H9 (cell line): ENCODE results near the gene P2RY8. TPM values are rescaled to one million over a fixed set of nuclear protein-coding genes. Genes with fewer than 3 reads are reported as not detected.
"Not testable (repeated sequence)": the region's sequence is repeated elsewhere in the genome, so short reads cannot be mapped to it uniquely, and the experiment has no call there.

ENCODE experiments used
- DNase-seq: peaks from one replicate; pipeline ENCODE4 v3.0.0-alpha.2; 2017
- H2AFZ ChIP-seq: one replicate; pipeline ENCODE4 v1.6.1; 2013; ENCODE audit warnings: mild to moderate bottlenecking, low read length, control low read depth, moderate library complexity
- H2AK5ac ChIP-seq: 2 replicates; pipeline ENCODE4 v1.6.1; 2013; ENCODE audit warnings: low read length, control low read depth, mixed read lengths; ENCODE audit not compliant: insufficient read length
- H2BK120ac ChIP-seq: one replicate; pipeline ENCODE4 v1.6.1; 2013; ENCODE audit warnings: low read depth, mild to moderate bottlenecking, low read length, control low read depth, inconsistent platforms; ENCODE audit not compliant: poor library complexity, severe bottlenecking
- H2BK12ac ChIP-seq: 2 replicates; pipeline ENCODE4 v1.6.1; 2013; ENCODE audit warnings: low read length, control low read depth, mixed read lengths, low read depth; ENCODE audit not compliant: insufficient read length
- H2BK15ac ChIP-seq: 2 replicates; pipeline ENCODE4 v1.6.1; 2013; ENCODE audit warnings: low read depth, low read length, control low read depth
- H2BK20ac ChIP-seq: one replicate; pipeline ENCODE4 v1.6.1; 2013; ENCODE audit warnings: low read depth, mild to moderate bottlenecking, low read length, control low read depth, inconsistent platforms; ENCODE audit not compliant: poor library complexity, severe bottlenecking
- H2BK5ac ChIP-seq: 2 replicates; pipeline ENCODE4 v1.6.1; 2013; ENCODE audit warnings: low read length, control low read depth, mixed read lengths; ENCODE audit not compliant: insufficient read length
- H3K14ac ChIP-seq: 2 replicates; pipeline ENCODE4 v1.6.1; 2013; ENCODE audit warnings: low read length, control low read depth; ENCODE audit not compliant: insufficient read depth
- H3K18ac ChIP-seq: 2 replicates; pipeline ENCODE4 v1.6.1; 2013; ENCODE audit warnings: low read depth, mild to moderate bottlenecking, mixed read lengths, low read length, control low read depth; ENCODE audit not compliant: insufficient read length
- H3K23ac ChIP-seq: 2 replicates; pipeline ENCODE4 v1.6.1; 2013; ENCODE audit warnings: low read length, control low read depth, mixed read lengths, low read depth; ENCODE audit not compliant: insufficient read length
- H3K23me2 ChIP-seq: 2 replicates; pipeline ENCODE4 v1.6.1; 2013; ENCODE audit warnings: low read depth, mild to moderate bottlenecking, mixed read lengths, low read length, control low read depth; ENCODE audit not compliant: insufficient read length, poor library complexity, severe bottlenecking
- H3K27ac ChIP-seq: 2 replicates; pipeline ENCODE4 v1.5.1; 2013; ENCODE audit warnings: low read length, control low read depth, mixed read lengths, low read depth; ENCODE audit not compliant: insufficient read length
- H3K27me3 ChIP-seq: 2 replicates; pipeline ENCODE4 v1.6.1; 2013; ENCODE audit warnings: low read length, control low read depth, inconsistent platforms; ENCODE audit not compliant: insufficient read depth
- H3K4ac ChIP-seq: 2 replicates; pipeline ENCODE4 v1.6.1; 2013; ENCODE audit warnings: low read depth, mild to moderate bottlenecking, control low read depth, inconsistent platforms, low read length, moderate library complexity
- H3K4me1 ChIP-seq: 2 replicates; pipeline ENCODE4 v1.6.1; 2013; ENCODE audit warnings: low read length, control low read depth, inconsistent platforms; ENCODE audit not compliant: insufficient read depth
- H3K4me2 ChIP-seq: 2 replicates; pipeline ENCODE4 v1.6.1; 2013; ENCODE audit warnings: low read length, control low read depth, mixed read lengths; ENCODE audit not compliant: insufficient read length, insufficient read depth
- H3K56ac ChIP-seq: 2 replicates; pipeline ENCODE4 v1.6.1; 2013; ENCODE audit warnings: low read depth, mild to moderate bottlenecking, mixed read lengths, low read length, control low read depth; ENCODE audit not compliant: insufficient read length
- H3K79me1 ChIP-seq: 2 replicates; pipeline ENCODE4 v1.6.1; 2013; ENCODE audit warnings: low read depth, mild to moderate bottlenecking, moderate library complexity, low read length, control low read depth, inconsistent platforms; ENCODE audit not compliant: insufficient read depth, poor library complexity, severe bottlenecking
- H3K79me2 ChIP-seq: 2 replicates; pipeline ENCODE4 v1.6.1; 2013; ENCODE audit warnings: low read length, control low read depth, inconsistent platforms; ENCODE audit not compliant: insufficient read depth
- H3K9ac ChIP-seq: 2 replicates; pipeline ENCODE4 v1.6.1; 2013; ENCODE audit warnings: low read length, control low read depth, mixed read lengths; ENCODE audit not compliant: insufficient read length; ENCODE audit errors: extremely low read depth
- H3K9me3 ChIP-seq: one replicate; pipeline ENCODE4 v1.6.1; 2013; ENCODE audit warnings: low read depth, low read length, inconsistent platforms; ENCODE audit not compliant: control insufficient read depth
- H3T11ph ChIP-seq: one replicate; pipeline ENCODE4 v1.6.1; 2013; ENCODE audit warnings: mild to moderate bottlenecking, low read length, control low read depth, inconsistent platforms
- H4K20me1 ChIP-seq: one replicate; pipeline ENCODE4 v1.6.1; 2013; ENCODE audit not compliant: control insufficient read depth, insufficient read length, insufficient read depth
- H4K5ac ChIP-seq: 2 replicates; pipeline ENCODE4 v1.6.1; 2013; ENCODE audit warnings: low read depth, mild to moderate bottlenecking, mixed read lengths, low read length, control low read depth; ENCODE audit not compliant: insufficient read length
- H4K8ac ChIP-seq: replicated peaks from 2 replicates; pipeline ENCODE4 v1.6.1; 2013; ENCODE audit warnings: low read length, control low read depth, mixed read lengths, low read depth; ENCODE audit not compliant: insufficient read length
- H4K91ac ChIP-seq: 2 replicates; pipeline ENCODE4 v1.6.1; 2013; ENCODE audit warnings: low read depth, mild to moderate bottlenecking, moderate library complexity, mixed read lengths, low read length, control low read depth; ENCODE audit not compliant: insufficient read length
- H3K27ac Mint-ChIP-seq, 3 experiments: 2 replicates in 2 of 3; 3 replicates in 1 of 3; pipeline ENCODE4 v1.8.0; 2020 to 2021; ENCODE audit warnings: mixed read lengths in 3 of 3, mild to moderate bottlenecking in 1 of 3, moderate library complexity in 1 of 3
- H3K27me3 Mint-ChIP-seq: 2 replicates; pipeline ENCODE4 v1.8.0; 2021; ENCODE audit warnings: low read depth, mild to moderate bottlenecking, moderate library complexity, mixed read lengths
- H3K36me3 Mint-ChIP-seq, 3 experiments: 2 replicates in 2 of 3; 3 replicates in 1 of 3; pipeline ENCODE4 v1.8.0; 2020 to 2021; ENCODE audit warnings: low read depth in 3 of 3, mixed read lengths in 3 of 3; ENCODE audit not compliant: insufficient read depth in 1 of 3
- H3K4me1 Mint-ChIP-seq, 2 experiments: 2 replicates each; pipeline ENCODE4 v1.8.0; 2020; ENCODE audit warnings: mixed read lengths in 2 of 2
- H3K4me3 Mint-ChIP-seq, 2 experiments: 2 replicates in 1 of 2; 3 replicates in 1 of 2; pipeline ENCODE4 v1.8.0; 2020 to 2021; ENCODE audit warnings: mild to moderate bottlenecking in 2 of 2, mixed read lengths in 2 of 2, moderate library complexity in 1 of 2
- H3K9me3 Mint-ChIP-seq, 2 experiments: 2 replicates in 1 of 2; 3 replicates in 1 of 2; pipeline ENCODE4 v1.8.0; 2020; ENCODE audit warnings: mild to moderate bottlenecking in 2 of 2, mixed read lengths in 2 of 2, moderate library complexity in 1 of 2
- WGBS: extraction: QIAGEN DNeasy Blood & Tissue Kit; methylation state at CpG from one replicate; pipeline ENCODE4 v1.1.7; 2013; ENCODE audit warnings: missing lambda C conversion rate, low lambda C conversion rate, mixed read lengths; ENCODE audit not compliant: insufficient read length; ENCODE audit errors: extremely low coverage; 5-methylcytosine and 5-hydroxymethylcytosine counted together
- total RNA-seq: library from RNA; stranded (reverse); gene quantifications from 2 replicates; pipeline ENCODE4 v1.2.1, GENCODE V29; 2021
- TF ChIP-seq, protein P1 (sequence below): fragments of 200-600 bp; sonication (generic); conservative IDR thresholded peaks from 3 replicates; pipeline ENCODE4 v1.8.0; 2021; ENCODE audit warnings: antibody characterized with exemption, mild to moderate bottlenecking

Gene P2RY8
- total RNA-seq, 1 experiment from 2014 or later = not detected

DNA sequence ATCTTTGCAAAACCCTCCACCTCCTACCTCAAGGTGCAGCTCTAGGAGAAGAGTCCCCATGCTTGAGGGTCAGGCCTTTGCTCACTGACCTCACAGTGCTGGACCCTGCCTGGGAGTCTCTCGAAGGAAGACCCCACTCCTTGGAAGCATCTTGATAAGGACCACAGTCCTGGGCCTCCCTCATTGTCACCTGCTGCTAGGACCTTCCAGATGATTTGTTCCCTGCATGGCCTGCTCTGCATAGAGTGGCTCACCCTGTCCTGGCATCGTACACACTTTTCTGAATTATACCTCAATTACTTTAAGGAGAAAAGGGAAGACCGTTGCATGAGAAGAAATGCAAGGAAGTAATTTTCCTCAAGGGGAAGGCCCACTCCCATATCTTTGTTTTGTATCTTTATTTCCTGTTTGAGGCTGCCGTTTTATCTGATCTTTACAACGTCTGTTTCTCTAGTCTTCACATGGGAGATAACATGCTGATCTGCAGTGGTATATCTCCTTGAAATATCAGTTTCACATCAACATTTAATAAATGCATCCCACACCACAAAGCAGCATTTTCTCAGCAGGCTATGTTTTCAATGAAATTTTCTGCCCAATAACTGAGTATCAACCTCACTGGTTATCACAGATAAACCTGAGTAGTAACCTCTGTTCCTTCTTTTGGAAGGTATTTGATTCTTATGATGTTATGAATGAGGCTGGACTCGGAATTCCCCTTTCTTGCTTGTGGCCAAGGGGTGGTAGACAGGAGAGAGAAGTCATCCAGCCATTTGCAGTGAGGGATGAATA is 39.4 kb upstream of the P2RY8 start:
- H3K27me3 Mint-ChIP-seq = peaks cover 3% of the 10 kb centered on the region; the same call in 1 of the 2 replicates
- H3K56ac ChIP-seq = no peak overlapping the region
- no peak overlapping the region for H2BK20ac ChIP-seq
- H4K20me1 ChIP-seq = no peaks in the 10 kb centered on the region
- H3K23ac ChIP-seq = no peak overlapping the region
- no peak overlapping the region for H3K18ac ChIP-seq
- no peak overlapping the region for H2AK5ac ChIP-seq
- H3K27me3 ChIP-seq = no peaks in the 10 kb centered on the region
- no peak overlapping the region for H2BK120ac ChIP-seq
- no peak overlapping the region for H2BK12ac ChIP-seq
- H3K4me2 ChIP-seq = no peak overlapping the region
- H2BK15ac ChIP-seq = no peak overlapping the region
- H3K4me1 ChIP-seq = no peaks in the 10 kb centered on the region
- H3K4me3 Mint-ChIP-seq = no peak overlapping the region
- no peak for DNase-seq
- no peaks in the 10 kb centered on the region for H3K36me3 Mint-ChIP-seq
- H4K91ac ChIP-seq = no peak overlapping the region
- no peaks in the 10 kb centered on the region for H3K23me2 ChIP-seq
- peaks cover 7 to 12% of the 10 kb centered on the region in 2 experiments; a peak in 4 of 5 replicates for H3K9me3 Mint-ChIP-seq
- H3K27ac ChIP-seq = no peak overlapping the region
- H3K9me3 ChIP-seq = no peaks in the 10 kb centered on the region
- no peak overlapping the region for H3K9ac ChIP-seq
- no peak overlapping the region for H4K5ac ChIP-seq
- H4K8ac ChIP-seq = no peak overlapping the region
- no peaks in the 10 kb centered on the region for H3K4me1 Mint-ChIP-seq
- no peak overlapping the region for H2BK5ac ChIP-seq
- no peak overlapping the region for H3K4ac ChIP-seq
- no peak overlapping the region for H3K27ac Mint-ChIP-seq
- H3K79me2 ChIP-seq = no peaks in the 10 kb centered on the region
- WGBS = no CpG with 5 or more reads among the region's 6 CpGs
- H3T11ph ChIP-seq = no peak overlapping the region
- TF ChIP-seq, protein P1, sequence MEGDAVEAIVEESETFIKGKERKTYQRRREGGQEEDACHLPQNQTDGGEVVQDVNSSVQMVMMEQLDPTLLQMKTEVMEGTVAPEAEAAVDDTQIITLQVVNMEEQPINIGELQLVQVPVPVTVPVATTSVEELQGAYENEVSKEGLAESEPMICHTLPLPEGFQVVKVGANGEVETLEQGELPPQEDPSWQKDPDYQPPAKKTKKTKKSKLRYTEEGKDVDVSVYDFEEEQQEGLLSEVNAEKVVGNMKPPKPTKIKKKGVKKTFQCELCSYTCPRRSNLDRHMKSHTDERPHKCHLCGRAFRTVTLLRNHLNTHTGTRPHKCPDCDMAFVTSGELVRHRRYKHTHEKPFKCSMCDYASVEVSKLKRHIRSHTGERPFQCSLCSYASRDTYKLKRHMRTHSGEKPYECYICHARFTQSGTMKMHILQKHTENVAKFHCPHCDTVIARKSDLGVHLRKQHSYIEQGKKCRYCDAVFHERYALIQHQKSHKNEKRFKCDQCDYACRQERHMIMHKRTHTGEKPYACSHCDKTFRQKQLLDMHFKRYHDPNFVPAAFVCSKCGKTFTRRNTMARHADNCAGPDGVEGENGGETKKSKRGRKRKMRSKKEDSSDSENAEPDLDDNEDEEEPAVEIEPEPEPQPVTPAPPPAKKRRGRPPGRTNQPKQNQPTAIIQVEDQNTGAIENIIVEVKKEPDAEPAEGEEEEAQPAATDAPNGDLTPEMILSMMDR = no peak
- H3K14ac ChIP-seq = no peak overlapping the region
- no peak overlapping the region for H2AFZ ChIP-seq
- H3K79me1 ChIP-seq = no peaks in the 10 kb centered on the region

DNA sequence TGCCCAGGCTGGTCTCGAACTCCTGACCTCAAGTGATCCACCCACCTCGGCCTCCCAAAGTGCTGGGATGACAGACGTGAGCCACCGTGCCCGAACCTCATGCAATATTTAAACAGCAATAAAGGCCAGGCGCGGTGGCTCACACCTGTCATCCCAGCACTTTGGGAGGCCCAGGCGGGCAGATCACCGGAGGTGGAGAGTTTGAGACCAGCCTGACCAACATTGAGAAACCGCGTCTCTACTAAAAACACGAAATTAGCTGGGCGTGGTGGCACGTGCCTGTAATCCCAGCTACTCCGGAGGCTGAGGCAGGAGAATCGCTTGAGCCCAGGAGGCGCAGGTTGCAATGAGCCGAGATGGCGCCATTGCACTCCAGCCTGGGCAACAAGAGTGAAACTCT is 37.2 kb upstream of the P2RY8 start:
- H3K27me3 ChIP-seq, H3K4me3 Mint-ChIP-seq, H3K4me1 Mint-ChIP-seq, H2BK120ac ChIP-seq, H3K23me2 ChIP-seq, H3K36me3 Mint-ChIP-seq, H2AFZ ChIP-seq, H3K27ac Mint-ChIP-seq, H2BK15ac ChIP-seq, H4K5ac ChIP-seq, H3K4ac ChIP-seq, H3K9ac ChIP-seq, H3K14ac ChIP-seq, H4K8ac ChIP-seq, H4K91ac ChIP-seq, H3K9me3 Mint-ChIP-seq, H3T11ph ChIP-seq, H3K9me3 ChIP-seq, H3K18ac ChIP-seq, H3K79me1 ChIP-seq, H3K27me3 Mint-ChIP-seq, H3K4me2 ChIP-seq, H3K23ac ChIP-seq, H3K4me1 ChIP-seq, H2AK5ac ChIP-seq, H3K56ac ChIP-seq, H2BK12ac ChIP-seq, H3K79me2 ChIP-seq, DNase-seq, H2BK5ac ChIP-seq, H2BK20ac ChIP-seq, H4K20me1 ChIP-seq, H3K27ac ChIP-seq: not testable (repeated sequence)
- WGBS = no CpG with 5 or more reads among the region's 19 CpGs
